ENCODE measurements around the gene KCNJ3.

Gene KCNJ3, protein sequence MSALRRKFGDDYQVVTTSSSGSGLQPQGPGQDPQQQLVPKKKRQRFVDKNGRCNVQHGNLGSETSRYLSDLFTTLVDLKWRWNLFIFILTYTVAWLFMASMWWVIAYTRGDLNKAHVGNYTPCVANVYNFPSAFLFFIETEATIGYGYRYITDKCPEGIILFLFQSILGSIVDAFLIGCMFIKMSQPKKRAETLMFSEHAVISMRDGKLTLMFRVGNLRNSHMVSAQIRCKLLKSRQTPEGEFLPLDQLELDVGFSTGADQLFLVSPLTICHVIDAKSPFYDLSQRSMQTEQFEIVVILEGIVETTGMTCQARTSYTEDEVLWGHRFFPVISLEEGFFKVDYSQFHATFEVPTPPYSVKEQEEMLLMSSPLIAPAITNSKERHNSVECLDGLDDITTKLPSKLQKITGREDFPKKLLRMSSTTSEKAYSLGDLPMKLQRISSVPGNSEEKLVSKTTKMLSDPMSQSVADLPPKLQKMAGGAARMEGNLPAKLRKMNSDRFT

DNA sequence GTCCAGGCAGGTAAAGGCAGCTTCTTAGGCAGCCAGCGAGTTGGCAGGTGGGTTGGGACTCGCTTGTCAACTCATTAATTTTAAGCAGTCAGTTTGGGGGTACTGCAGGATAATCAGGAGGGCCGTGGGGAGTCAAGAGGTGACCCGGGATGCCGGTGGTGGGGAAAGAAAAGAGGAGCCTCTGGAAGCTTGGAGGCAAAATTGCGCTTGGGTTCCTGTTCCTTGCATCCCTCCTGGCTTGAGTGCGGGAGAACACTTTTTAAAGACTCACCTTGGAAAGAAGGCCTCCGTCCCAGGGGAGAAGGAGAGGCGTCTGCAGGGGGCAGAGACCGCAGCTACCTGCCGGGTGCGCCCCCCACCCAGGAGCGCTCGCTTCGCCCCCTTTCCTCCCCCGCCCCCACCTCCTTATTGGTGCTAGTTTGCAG is at the start of gene KCNJ3:
TSS of gene KCNJ3 (plus strand) at position 400 of the 425 bp plus-strand sequence. CDS start 81 bp downstream, outside the sequence.
- in situ Hi-C loops (cut with MboI; ENCODE audit: low sequenced_read_pairs), result no loop called here

GRCh38 chr2:154655499-154655898 is 43.0 kb upstream of the KCNJ3 start:
- in situ Hi-C loops (cut with MboI; ENCODE audit: low sequenced_read_pairs), result no loop called here

DNA sequence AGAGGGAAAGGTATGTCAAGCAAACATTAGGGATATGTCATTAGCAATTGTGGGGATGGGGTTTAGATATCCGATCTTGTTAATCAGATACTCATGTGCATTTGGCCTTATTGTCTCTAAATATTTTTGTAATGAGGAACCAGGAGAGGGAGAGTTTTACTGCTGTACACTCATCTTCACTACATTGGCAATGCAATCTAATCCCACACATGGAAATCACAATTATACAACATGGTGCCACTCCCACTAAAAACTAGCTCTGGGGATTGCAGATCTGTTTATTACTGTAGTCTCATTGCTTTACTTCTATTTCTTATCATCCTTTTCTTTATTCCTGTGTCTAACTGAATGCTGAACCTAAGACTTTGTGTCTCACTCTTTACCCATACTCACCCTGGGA is 39.6 kb upstream of the KCNJ3 start:
- in situ Hi-C loops (cut with MboI; ENCODE audit: low sequenced_read_pairs), result no loop called here

DNA sequence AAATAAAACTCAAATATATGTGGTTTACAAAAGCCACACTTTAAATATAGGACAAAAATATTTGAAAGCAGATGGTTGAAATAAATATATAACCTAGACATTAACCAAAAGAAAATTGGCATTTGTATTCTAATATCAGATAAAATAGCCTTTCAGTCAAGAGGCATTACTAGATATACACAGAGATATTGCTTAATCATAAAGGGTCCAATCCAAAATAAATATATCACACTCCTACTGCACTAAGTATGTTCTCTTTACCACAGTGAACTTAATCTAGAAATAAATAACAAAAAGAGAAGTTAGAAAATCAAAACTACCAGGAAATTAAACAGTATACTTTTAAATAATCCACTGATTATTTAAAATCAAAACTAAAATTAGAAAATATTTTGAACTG is 34.2 kb upstream of the KCNJ3 start:
- in situ Hi-C loops (cut with MboI; ENCODE audit: low sequenced_read_pairs), result no loop called here

DNA sequence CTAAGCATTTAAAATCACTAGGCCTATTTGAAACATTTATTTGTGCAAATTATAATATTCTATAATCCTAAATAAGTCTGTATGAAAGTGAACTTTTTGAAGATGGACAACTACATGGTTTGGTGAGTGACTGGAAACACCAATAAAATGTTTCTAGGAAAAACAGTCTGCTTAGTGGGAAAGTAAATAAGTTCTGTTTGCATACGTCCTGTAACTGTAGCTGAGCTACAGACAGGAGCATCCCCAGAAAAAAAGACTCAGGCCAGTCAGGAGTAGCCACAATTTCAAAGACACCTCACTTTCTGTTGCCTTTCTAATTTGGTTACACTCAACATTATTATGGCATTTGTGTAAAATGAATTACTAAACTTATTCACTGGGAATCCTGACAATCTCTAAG is 28.4 kb upstream of the KCNJ3 start:
- in situ Hi-C loops (cut with MboI; ENCODE audit: low sequenced_read_pairs), result no loop called here

DNA sequence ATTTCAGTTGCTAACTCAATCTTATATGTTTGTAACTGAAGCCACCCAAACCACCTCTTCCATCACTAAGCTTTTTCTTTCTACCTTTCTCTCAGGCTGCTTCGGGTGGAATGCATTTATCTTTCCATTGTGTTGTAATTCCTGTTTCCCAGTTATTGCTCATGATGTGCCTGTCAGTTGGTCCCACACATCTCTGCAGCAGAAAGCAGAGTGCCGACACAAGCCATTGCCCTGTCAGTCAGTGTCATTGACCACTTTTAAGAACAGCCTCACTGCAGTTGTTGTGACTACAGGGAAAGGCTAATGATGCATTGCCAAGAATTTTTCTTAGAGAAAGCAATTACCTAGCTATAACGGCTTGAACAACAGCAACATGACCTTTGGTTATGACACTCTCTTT is 24.8 kb upstream of the KCNJ3 start:
- in situ Hi-C loops (cut with MboI; ENCODE audit: low sequenced_read_pairs), result no loop called here

GRCh38 chr2:154677401-154677800 is 21.1 kb upstream of the KCNJ3 start:
- in situ Hi-C loops (cut with MboI; ENCODE audit: low sequenced_read_pairs), result no loop called here

GRCh38 chr2:154681741-154682140 is 16.8 kb upstream of the KCNJ3 start:
- in situ Hi-C loops (cut with MboI; ENCODE audit: low sequenced_read_pairs), result no loop called here

GRCh38 chr2:154686162-154686561 is 12.3 kb upstream of the KCNJ3 start:
- in situ Hi-C loops (cut with MboI; ENCODE audit: low sequenced_read_pairs), result no loop called here

- in situ Hi-C loops (cut with MboI; ENCODE audit: low sequenced_read_pairs), result no loop called here
These were observed 10.1 kb upstream of the KCNJ3 start for GRCh38 chr2:154688373-154688772.

DNA sequence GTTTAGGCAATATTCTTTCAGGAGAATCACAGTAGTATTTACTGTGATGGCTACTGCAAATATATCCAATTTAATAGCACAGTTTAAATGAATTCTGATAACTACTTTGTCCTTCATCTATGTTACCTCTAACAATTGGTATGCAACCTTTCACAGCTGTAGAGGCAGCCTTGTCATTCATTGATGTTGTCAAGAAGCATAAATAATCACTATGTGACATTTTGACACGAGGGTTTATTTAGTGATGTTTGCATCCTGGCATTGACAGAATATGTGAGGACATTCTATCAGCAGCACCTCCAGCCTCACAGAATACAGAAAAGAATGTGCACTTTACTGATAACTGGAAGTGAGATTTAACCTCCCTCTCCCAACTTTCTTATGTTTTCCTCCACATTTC is 9.3 kb upstream of the KCNJ3 start:
- in situ Hi-C loops (cut with MboI; ENCODE audit: low sequenced_read_pairs), result no loop called here

DNA sequence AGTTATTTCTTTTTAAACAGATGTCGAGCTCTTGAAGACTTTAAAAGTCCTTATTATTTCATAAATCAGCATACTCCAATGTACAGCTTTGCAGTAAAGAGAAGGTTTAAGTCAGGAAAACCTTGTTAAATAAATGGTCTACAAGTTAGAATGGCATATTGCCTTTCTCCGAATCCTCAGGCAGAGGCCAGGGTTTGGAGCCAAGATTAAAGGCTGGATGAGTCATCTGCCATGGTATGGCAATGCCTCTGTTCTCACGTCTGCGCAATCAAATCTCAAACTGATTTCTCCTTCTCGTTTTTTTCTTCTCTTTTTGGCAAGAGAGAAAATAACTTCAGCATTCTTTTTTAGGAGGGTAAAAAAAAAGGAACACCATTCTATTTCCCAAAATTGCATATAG is 5.6 kb upstream of the KCNJ3 start:
- in situ Hi-C loops (cut with MboI; ENCODE audit: low sequenced_read_pairs), result no loop called here

- in situ Hi-C loops (cut with MboI; ENCODE audit: low sequenced_read_pairs), result no loop called here
These were observed 4.7 kb upstream of the KCNJ3 start for GRCh38 chr2:154693741-154694340.

DNA sequence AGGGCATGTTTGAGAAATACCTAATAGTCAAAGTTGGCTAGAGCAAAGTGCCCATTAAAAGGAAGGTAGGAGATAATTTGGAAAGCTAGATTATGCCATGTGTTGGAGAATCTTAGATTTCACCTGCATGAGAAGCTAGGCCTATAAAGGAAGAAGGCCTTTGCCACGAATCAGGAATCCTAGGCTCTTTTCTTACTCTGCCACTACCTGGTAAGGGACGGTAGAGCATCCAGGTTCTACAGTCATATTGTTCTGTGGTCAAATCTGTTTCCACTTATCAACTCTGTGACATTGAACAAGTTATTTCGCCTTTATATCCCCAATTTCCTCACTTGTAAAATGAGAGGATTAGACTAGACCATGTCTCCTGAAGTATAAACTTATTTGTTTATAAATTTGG is 3.6 kb upstream of the KCNJ3 start:
- in situ Hi-C loops (cut with MboI; ENCODE audit: low sequenced_read_pairs), result no loop called here

- in situ Hi-C loops (cut with MboI; ENCODE audit: low sequenced_read_pairs), result no loop called here
These were observed 2.1 kb upstream of the KCNJ3 start for GRCh38 chr2:154696369-154696768.

DNA sequence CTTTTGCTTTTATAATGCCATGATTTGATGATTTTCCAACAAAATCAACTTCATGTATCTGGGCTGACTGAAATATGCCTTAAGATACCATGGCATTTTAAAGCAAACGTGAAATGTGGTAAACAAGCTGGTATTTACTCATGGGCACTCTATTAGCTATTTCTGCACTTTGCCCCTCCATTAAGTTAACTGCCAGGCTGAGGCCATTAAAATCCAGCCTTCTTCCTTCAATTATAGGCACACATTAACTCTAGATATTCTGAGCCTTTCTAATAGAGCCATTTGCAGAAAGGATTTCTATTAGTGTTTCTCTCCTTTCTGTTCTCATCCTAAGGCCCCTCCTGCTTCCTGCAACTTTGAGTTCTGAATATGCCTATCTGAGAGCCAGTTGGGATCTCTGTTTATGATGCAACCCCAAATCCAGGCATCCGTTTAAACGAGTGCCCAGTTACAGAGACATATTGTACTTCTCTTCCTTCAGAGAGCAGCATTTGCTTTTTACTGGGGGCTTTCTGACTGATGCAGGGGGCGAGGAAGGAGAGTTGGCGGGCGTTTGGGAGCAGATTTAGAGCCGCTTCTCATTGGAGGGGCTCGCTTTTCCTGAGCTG is 1.6 kb upstream of the KCNJ3 start:
- in situ Hi-C loops (cut with MboI; ENCODE audit: low sequenced_read_pairs), result no loop called here

DNA sequence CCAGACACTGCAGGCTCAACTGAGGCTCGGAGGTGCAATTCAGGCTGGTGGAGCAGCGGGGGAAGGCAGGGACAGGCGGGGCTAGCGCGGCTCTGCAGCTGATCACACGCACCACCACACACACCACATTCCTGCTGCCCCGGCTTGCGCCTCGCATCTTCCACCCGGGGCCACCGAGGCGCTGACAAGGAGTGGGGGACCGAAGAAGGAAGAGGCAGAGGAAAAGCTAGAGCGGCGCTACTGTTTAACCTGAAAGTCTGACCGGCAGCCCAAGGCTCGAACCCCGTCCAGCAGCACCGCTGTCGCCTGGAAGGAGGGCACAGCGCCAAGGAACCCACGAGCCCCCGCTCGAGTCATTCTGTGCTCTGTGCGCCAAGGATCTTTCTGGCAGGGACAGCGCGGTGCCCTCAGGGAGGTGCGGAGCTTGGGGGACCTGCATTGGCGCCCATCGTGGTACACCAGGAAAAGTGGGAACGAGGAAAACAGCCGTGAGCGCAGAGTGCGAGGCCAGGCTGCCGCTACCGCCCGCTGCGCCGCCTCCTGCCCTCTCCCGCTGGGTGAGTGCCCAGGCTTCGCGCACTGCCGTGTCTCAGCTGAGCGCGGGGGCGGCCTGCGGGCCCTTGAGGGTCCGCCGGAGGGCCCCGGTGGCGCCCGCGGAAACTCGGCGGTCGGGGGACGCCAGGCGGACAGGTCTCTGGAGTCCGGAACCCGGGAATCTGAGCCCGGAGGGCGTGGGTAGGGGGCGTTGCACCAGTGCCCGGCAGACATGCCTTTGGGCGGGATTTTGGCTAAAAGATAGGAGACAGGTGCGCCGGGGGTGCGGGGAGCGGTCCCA is 860 bp upstream of the KCNJ3 start:
- in situ Hi-C loops (cut with MboI; ENCODE audit: low sequenced_read_pairs), result no loop called here

DNA sequence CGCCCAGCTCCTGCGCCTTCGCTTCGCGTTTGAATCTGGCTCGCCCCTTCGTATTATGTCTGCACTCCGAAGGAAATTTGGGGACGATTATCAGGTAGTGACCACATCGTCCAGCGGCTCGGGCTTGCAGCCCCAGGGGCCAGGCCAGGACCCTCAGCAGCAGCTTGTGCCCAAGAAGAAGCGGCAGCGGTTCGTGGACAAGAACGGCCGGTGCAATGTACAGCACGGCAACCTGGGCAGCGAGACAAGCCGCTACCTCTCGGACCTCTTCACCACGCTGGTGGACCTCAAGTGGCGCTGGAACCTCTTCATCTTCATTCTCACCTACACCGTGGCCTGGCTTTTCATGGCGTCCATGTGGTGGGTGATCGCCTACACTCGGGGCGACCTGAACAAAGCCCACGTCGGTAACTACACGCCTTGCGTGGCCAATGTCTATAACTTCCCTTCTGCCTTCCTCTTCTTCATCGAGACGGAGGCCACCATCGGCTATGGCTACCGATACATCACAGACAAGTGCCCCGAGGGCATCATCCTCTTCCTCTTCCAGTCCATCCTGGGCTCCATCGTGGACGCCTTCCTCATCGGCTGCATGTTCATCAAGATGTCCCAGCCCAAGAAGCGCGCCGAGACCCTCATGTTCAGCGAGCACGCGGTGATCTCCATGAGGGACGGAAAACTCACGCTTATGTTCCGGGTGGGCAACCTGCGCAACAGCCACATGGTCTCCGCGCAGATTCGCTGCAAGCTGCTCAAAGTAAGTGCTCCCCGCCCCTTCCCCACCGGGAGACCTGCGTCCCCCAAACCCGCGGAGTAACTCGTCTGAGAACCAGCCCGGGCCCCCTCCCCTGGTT is 453 bp downstream of the KCNJ3 start:
- in situ Hi-C loops (cut with MboI; ENCODE audit: low sequenced_read_pairs), result no loop called here

DNA sequence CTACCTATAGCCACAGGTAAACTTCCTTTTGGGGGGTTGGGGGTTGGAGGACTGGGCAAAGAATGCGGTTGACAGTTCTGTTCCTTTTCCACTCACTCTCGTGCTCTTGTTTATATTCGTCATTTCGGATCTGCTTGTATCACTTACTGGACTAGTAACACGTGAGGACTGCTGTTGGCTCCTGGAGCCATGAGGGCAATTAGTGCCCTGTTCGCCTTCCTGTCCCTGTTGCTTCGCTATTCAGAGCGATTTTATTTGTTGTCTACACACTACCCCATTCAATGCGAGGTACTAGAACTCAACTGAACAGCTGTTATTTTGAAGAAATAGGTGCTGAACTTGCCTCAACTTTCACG is 1.1 kb downstream of the KCNJ3 start:
- in situ Hi-C loops (cut with MboI; ENCODE audit: low sequenced_read_pairs), result no loop called here

DNA sequence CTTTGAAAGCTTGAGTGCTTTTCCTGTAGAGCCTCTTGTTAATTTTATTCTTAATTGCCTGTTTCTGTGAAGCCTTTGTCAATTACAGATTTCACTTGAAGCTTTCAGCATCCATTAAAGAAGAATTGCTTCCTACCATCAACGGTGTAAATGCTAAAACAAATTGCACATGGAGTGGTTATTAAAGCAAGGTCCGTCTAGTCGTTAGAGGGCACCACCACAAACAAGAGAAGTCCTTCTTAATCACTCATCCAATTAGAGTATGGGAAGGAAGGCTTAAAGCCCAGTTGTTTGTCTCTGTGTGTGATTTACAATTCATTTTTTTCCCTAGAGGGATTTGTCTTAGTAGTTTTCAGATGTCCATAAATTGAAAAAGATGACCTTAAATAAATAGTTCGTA is 1.6 kb downstream of the KCNJ3 start:
- in situ Hi-C loops (cut with MboI; ENCODE audit: low sequenced_read_pairs), result no loop called here
